HFFc6 (cell line): ENCODE data around the gene RALGPS1. TPM values are rescaled to one million over a fixed set of nuclear protein-coding genes. Genes with fewer than 3 reads are reported as not detected.

ENCODE experiments used
- DNase-seq: peaks from one replicate; pipeline ENCODE4 v3.0.0-alpha.2; 2018
- H3K27ac Mint-ChIP-seq: 2 replicates; pipeline ENCODE4 v1.8.0; 2020; ENCODE audit warnings: mild to moderate bottlenecking, mixed read lengths
- H3K27me3 Mint-ChIP-seq: 2 replicates; pipeline ENCODE4 v1.8.0; 2021; ENCODE audit warnings: mild to moderate bottlenecking, moderate library complexity, mixed read lengths; ENCODE audit not compliant: insufficient read depth
- H3K36me3 Mint-ChIP-seq: 2 replicates; pipeline ENCODE4 v1.8.0; 2021; ENCODE audit warnings: low read depth, mixed read lengths
- H3K4me1 Mint-ChIP-seq: 2 replicates; pipeline ENCODE4 v1.8.0; 2020; ENCODE audit warnings: low read depth, mixed read lengths
- H3K4me3 Mint-ChIP-seq: 2 replicates; pipeline ENCODE4 v1.8.0; 2020; ENCODE audit warnings: mild to moderate bottlenecking, moderate library complexity, mixed read lengths
- H3K9me3 Mint-ChIP-seq: 2 replicates; pipeline ENCODE4 v1.8.0; 2020; ENCODE audit warnings: mild to moderate bottlenecking, mixed read lengths
- total RNA-seq, 6 experiments: library from RNA; stranded (reverse); fragmentation: NEBNext Ultra II Directional; extraction: Animal tissue kit (Norgen Biotek cat#: 25700); gene quantifications; 2 replicates in 1 of 6; 3 replicates in 5 of 6; pipeline ENCODE4 v1.2.3, GENCODE V29; 2021
- TF ChIP-seq, protein P1 (sequence below): fragments of 200-600 bp; sonication (generic); IDR thresholded peaks from 2 replicates; pipeline ENCODE4 v1.5.0; 2021; ENCODE audit warnings: antibody characterized with exemption, mild to moderate bottlenecking

The RALGPS1 gene
- total RNA-seq, 6 experiments from 2014 or later: 0.68 to 1.6 (median 1.1) TPM

DNA sequence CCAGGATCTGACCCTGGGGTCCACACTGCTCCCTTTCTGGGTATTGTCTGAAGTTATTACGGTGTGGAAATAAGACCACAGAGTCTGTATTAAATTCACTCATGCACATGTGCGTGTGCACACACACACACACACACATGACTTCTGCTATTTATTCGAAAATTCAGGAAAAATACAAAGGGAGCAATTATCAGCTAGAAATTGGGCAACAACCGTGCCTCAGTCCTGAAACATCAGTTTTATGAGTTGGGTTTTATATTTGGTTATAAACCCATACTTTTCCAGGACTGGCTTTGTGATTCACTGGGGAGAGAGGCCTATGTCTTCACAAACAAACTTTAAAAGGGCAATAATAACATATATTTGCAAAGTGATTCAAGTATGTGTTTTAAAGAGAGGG is 117.7 kb downstream of the RALGPS1 start:
- no peak for DNase-seq
- H3K4me1 Mint-ChIP-seq: no peaks in the 10 kb centered on the region
- H3K4me3 Mint-ChIP-seq: no peak overlapping the region
- TF ChIP-seq, protein P1, sequence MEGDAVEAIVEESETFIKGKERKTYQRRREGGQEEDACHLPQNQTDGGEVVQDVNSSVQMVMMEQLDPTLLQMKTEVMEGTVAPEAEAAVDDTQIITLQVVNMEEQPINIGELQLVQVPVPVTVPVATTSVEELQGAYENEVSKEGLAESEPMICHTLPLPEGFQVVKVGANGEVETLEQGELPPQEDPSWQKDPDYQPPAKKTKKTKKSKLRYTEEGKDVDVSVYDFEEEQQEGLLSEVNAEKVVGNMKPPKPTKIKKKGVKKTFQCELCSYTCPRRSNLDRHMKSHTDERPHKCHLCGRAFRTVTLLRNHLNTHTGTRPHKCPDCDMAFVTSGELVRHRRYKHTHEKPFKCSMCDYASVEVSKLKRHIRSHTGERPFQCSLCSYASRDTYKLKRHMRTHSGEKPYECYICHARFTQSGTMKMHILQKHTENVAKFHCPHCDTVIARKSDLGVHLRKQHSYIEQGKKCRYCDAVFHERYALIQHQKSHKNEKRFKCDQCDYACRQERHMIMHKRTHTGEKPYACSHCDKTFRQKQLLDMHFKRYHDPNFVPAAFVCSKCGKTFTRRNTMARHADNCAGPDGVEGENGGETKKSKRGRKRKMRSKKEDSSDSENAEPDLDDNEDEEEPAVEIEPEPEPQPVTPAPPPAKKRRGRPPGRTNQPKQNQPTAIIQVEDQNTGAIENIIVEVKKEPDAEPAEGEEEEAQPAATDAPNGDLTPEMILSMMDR: no peak
- peaks cover 5% of the 10 kb centered on the region for H3K27me3 Mint-ChIP-seq
- H3K36me3 Mint-ChIP-seq: no peaks in the 10 kb centered on the region
- H3K27ac Mint-ChIP-seq: no peak overlapping the region
- no peaks in the 10 kb centered on the region for H3K9me3 Mint-ChIP-seq

DNA sequence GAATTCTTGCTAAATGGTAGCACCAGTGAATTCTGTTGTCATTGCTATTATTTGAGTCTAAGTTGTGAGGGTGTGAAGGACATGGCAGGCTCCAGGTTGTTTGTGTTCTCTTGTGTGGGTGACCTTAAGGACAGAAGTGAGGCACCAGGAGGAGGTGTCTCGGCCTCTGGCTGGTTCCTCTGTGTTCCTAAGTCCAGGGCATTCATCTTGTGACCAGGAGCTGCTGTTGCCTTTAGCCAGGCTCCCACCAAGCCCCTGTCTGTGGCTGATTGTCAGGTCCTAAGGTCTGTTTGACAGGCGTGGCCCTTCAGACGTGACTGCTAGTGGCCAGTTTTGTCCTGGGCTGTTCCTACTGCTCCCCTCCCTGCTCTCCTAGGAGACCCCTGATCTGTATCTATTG is 118.5 kb downstream of the RALGPS1 start:
- Mint-ChIP-seq H3K9me3 (no peaks in the 10 kb centered on the region), H3K4me1 (no peaks in the 10 kb centered on the region), H3K4me3 (no peak overlapping the region), H3K27me3 (peaks cover 5% of the 10 kb centered on the region), H3K36me3 (no peaks in the 10 kb centered on the region), H3K27ac (no peak overlapping the region)
- DNase-seq: no peak
- TF ChIP-seq, protein P1: no peak

DNA sequence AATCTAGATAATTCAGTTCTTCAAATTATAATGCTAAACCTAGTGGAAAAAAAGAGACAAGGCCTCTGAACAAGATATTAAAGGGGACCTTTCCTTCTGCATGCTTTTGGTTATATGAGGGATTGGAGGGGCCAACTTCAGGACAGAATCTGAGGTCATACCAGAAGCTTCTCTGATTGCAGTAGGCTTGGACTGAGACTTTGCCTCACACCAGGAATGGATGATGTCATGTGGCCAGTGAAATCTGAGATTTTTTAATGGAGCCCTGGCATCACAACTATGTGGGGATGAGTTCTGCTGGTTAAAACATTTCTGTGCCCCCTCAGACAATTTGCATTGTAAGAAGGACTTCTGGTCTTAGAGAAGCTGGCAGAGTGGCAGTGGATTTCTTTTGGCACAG is 119.2 kb downstream of the RALGPS1 start:
- TF ChIP-seq, protein P1: no peak
- DNase-seq: peak; percentile 10
- no peak overlapping the region for H3K4me3 Mint-ChIP-seq
- no peaks in the 10 kb centered on the region for H3K9me3 Mint-ChIP-seq
- peaks cover 5% of the 10 kb centered on the region for H3K27me3 Mint-ChIP-seq
- no peaks in the 10 kb centered on the region for H3K4me1 Mint-ChIP-seq
- H3K27ac Mint-ChIP-seq: no peak overlapping the region
- H3K36me3 Mint-ChIP-seq: no peaks in the 10 kb centered on the region

DNA sequence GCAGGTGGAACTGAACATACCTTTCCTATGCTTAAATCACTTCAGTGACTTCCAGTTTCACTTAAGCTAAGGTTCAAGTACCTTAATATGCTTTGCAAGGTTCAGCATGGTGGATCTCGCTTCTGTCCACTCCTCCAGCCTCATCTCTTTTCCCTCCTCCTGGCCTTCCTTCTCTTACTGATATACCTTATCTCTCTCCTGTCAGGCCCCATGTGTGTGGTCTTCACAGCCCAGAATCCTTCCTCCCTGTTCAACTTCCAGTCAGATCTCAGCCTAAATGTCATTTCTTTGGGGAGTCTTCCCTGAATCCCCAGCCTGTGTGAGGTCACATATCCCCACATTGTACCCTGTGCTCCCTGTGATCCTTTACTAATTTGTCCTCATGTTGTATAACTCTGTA is 120.1 kb downstream of the RALGPS1 start:
- no peak for DNase-seq
- Mint-ChIP-seq H3K4me1 (no peaks in the 10 kb centered on the region), H3K4me3 (no peak overlapping the region), H3K27me3 (peaks cover 5% of the 10 kb centered on the region), H3K27ac (no peak overlapping the region), H3K9me3 (no peaks in the 10 kb centered on the region), H3K36me3 (no peaks in the 10 kb centered on the region)
- TF ChIP-seq, protein P1: no peak

DNA sequence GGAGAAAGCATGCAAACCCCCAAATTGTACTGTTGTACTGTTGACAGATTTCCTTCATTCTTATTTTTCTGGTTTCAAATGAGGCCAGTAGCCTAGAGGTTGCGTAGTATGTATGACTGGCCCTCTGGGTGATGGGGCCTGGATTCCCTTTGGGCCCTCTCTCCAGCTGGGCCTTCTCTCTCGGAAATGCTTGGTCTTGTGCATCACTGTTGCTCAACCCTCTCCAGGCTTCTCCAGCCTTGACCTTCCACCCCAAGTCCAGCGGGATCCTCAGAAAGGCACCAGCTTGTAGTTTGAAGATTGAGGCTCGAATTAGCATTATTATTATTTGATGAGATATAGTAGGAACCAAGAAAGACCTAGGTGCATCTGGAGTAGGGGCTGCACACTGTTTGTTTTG is 120.8 kb downstream of the RALGPS1 start:
- H3K9me3 Mint-ChIP-seq: no peaks in the 10 kb centered on the region
- H3K27ac Mint-ChIP-seq: no peak overlapping the region
- no peaks in the 10 kb centered on the region for H3K4me1 Mint-ChIP-seq
- H3K27me3 Mint-ChIP-seq: peaks cover 5% of the 10 kb centered on the region; the same call in 1 of the 2 replicates
- TF ChIP-seq, protein P1: no peak
- DNase-seq: no peak
- no peak overlapping the region for H3K4me3 Mint-ChIP-seq
- H3K36me3 Mint-ChIP-seq: no peaks in the 10 kb centered on the region

DNA sequence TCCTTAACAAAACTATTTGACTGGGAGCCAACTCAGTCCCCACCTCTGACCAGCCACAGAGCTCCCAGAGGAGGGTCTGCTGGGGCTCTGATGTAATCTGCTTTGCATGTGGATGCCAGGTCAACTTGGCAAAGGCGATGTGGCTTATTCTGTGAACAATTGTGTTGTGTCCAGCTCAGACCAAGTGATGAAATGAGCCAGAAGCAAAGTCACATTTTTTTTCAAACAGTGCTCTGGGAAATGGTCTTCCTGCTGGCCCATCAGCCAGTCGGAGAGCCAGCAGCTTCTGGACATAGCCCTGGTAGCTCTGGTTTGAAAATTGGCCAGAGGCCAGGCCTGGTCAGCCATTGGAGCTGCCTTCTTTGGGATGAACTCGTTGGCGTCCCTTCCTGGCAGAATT is 121.4 kb downstream of the RALGPS1 start:
- TF ChIP-seq, protein P1: no peak
- Mint-ChIP-seq H3K4me1 (no peaks in the 10 kb centered on the region), H3K9me3 (no peaks in the 10 kb centered on the region), H3K36me3 (no peaks in the 10 kb centered on the region), H3K27ac (no peak overlapping the region), H3K27me3 (peaks cover 5% of the 10 kb centered on the region; the same call in 1 of the 2 replicates), H3K4me3 (no peak overlapping the region)
- DNase-seq: no peak
